ENCODE data around the gene KRT4. TPM values are rescaled to one million over a fixed set of nuclear protein-coding genes. Genes with fewer than 3 reads are reported as not detected.

The KRT4 gene
- total RNA-seq, 1 experiment from 2014 or later, result not detected

DNA sequence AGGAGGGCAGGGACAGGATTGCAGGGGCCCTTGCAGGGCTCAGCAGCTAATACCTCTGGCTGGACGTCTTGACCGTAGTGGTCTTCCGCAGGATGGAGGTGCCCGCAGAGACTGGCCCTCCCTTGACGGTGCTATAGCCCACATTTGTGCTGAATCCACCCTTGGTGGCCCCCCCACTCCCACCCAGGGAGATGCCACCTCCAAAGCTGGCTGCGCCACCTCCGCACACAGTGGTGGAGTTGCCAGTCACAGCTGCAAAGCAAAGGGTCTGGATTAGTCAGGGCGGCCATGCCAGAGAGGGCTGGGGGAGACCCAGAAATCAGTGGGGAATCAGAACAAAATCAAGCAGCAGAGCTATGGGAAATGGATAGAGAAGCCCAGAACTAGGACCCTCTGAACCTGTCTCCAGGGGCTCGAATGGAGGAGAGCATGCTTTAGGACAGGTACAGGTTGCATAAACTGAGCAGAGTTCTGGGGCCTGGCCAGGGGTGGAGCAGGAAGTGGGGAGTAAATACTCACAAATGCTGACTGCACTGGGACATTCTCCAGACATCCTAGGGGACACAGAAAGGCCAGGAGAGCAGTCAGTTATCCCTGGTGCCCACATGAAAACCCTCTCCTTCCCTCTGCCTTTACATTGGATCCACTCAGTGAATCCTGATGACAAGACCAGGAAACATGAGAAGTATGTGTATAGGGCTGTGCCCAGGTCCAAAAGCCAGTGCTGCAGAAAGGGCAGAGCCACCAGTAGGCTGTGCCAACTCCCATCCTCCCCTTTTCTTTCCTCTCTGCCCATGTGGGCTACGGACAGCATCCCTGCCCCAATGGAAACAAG, 8.1 kb upstream of the KRT4 start:
- peak; percentile 24 for DNase-seq (ENCODE audit: low read depth)

- no peak for DNase-seq (ENCODE audit: low read depth)
Measured at GRCh38 chr12:52821071-52821730, 7.3 kb upstream of the KRT4 start.

- no peak for DNase-seq (ENCODE audit: low read depth)
Measured at GRCh38 chr12:52820521-52820920, 6.6 kb upstream of the KRT4 start.

- DNase-seq (ENCODE audit: low read depth), result no peak
Measured at GRCh38 chr12:52819731-52820510, 6.0 kb upstream of the KRT4 start.

GRCh38 chr12:52818887-52819420, 5.0 kb upstream of the KRT4 start:
- DNase-seq (ENCODE audit: low read depth), result no peak

- no peak for DNase-seq (ENCODE audit: low read depth)
Measured at GRCh38 chr12:52818388-52818787, 4.5 kb upstream of the KRT4 start.

GRCh38 chr12:52817699-52818238, 3.9 kb upstream of the KRT4 start:
- no peak for DNase-seq (ENCODE audit: low read depth)

DNA sequence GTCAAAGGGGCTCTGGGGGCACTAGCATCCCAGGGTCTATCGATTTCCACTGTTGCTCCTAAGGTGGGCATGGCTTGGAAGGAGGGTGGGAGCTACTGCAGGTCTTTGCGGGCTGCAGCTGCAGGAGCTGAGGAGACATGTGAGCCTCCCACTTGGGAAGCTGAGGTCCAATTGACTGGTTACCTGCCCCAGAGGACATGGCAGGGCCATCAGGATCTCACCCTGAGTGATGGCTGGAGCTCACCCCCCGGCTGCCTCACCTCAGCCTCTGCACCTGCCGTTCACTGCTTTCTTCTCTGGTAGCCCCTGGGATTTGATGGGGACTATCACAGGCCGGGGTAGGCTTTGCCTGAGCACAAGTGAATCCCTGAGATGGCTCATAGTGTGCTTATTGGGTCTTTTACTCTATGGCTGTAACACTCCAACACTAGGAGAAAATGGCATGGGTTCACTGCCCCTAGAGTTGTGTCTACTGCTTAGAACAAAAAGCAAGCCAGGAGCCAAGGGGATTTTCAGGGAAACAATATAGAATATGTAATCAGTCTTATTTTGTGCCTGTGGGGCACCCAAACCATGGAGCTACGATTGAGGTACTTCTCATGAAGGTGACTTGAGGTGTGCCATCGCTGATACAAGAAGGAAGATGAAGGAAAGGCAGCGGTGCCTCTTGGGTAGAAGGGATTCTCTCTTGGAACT, 3.2 kb upstream of the KRT4 start:
- no peak for DNase-seq (ENCODE audit: low read depth)

DNA sequence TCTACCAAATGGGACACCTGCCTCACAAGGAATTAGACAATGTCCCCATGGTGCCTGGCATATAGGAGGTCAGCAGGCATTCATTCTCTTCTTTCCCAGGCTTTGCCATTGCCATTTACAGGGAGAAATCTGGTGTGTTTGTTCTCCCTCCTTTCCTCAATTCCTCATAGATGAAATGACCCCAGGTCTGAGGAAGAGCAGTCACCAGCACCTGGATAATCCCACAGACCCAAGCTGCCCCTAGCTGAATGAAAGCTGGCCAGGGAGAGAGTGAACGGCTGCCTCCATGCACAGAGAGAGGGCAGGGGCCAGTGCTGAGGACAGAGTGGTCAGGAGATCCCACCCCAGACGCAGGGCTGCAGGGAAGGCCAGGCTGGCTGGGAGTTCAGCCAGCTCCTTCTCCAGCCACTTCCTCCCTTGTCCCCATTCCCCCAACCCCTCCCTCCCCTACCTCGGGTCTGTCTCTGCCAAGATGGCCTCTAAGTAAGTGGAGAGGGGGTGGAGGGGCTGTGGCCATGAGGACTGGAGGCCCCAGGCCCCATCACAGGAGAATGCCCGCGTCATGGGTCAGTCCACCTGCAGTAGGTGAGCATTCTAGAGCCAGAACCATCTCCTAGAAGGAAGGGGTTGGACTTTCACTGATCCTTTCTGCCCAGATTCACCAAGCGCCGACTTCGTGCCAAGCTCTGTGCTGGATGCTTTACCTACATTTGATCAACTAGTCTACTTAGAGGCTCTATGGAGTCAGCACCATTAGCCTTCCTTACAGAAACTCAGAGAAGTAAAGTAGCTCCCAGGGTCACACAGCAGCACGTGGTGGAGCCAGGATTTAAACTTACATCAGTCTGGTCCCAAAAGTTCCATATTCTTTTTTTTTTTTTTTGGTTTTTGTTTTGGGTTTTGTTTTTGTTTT, 2.0 kb upstream of the KRT4 start:
- DNase-seq (ENCODE audit: low read depth), result no peak

- DNase-seq (ENCODE audit: low read depth), result no peak
Measured at GRCh38 chr12:52815161-52815560, 1.2 kb upstream of the KRT4 start.

DNA sequence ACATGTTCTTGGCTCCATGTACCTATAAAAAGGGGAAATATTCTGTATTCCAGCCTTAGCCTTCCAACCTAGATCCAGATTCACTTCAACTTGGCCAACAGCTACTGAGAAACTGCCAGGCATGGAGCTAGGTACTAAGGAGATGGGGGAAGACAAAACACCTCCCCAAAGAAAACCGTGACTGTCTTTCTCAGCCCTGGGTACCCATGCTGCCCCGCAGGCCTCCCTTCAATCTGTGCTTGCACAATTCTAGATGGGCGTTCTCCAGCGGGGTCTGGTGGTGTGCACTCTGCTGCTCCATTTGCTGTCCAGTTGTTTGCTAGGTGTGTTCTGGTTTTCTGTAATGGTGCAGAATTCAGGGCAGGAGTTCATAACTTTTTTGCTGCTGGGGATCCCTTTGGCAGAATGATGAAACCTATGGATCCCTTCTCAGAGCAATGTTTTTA, 817 bp upstream of the KRT4 start:
- no peak for DNase-seq (ENCODE audit: low read depth)

GRCh38 chr12:52813203-52813819, 605 bp downstream of the KRT4 start:
- no peak for DNase-seq (ENCODE audit: low read depth)

- DNase-seq (ENCODE audit: low read depth), result no peak
Measured at GRCh38 chr12:52812749-52813148, 1.2 kb downstream of the KRT4 start.

- no peak for DNase-seq (ENCODE audit: low read depth)
Measured at GRCh38 chr12:52812073-52812400, 1.9 kb downstream of the KRT4 start.

DNA sequence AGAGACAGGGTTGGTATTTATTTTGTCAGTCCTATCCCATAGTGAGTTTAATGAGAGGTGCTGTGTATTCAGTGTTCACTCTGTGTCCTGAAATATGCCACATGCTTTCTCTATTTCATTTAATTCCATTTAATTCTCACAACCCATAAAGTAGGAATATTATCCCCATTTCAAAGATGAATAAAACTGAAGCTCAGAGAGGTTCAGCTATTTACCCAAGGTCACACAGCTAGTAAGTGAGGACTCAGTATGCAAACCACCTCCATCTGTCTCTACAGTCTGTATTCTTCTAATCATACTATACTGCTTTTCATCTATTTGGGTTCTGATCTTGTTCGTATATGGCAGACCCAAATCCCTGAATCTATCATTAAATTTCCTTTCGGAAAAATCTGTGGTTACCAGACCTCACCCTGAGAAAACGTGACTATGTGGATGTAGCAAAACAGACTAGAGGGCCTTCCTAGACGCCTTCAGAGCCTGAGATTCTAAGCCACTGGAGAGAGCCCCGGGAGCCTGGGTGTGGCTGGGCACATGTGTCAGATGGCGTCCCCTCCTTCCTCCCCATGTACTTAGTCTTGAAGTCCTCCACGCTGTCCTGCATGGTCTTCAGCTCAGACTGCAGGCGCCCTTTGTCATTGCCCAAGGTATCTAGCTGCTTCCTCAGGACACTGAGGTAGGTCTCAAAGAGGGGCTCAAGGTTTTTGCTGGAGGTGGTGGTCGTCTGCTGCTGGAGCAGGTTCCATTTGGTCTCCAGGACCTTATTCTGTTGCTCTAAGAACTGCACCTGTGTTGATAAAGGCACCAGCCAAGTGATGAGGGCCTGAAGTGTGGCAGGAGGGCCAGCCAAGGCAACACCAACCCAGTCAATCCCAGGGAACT, 2.5 kb downstream of the KRT4 start:
- no peak for DNase-seq (ENCODE audit: low read depth)

GRCh38 chr12:52810554-52810953, 3.4 kb downstream of the KRT4 start:
- DNase-seq (ENCODE audit: low read depth), result no peak

- no peak for DNase-seq (ENCODE audit: low read depth)
Measured at GRCh38 chr12:52809166-52809565, 4.8 kb downstream of the KRT4 start.

- DNase-seq (ENCODE audit: low read depth), result no peak
Measured at GRCh38 chr12:52808573-52809160, 5.2 kb downstream of the KRT4 start.
